ENCODE results near the gene SPECC1L.
"Not testable (repeated sequence)": the region's sequence is repeated elsewhere in the genome, so short reads cannot be mapped to it uniquely, and the experiment has no call there.

Gene SPECC1L, protein sequence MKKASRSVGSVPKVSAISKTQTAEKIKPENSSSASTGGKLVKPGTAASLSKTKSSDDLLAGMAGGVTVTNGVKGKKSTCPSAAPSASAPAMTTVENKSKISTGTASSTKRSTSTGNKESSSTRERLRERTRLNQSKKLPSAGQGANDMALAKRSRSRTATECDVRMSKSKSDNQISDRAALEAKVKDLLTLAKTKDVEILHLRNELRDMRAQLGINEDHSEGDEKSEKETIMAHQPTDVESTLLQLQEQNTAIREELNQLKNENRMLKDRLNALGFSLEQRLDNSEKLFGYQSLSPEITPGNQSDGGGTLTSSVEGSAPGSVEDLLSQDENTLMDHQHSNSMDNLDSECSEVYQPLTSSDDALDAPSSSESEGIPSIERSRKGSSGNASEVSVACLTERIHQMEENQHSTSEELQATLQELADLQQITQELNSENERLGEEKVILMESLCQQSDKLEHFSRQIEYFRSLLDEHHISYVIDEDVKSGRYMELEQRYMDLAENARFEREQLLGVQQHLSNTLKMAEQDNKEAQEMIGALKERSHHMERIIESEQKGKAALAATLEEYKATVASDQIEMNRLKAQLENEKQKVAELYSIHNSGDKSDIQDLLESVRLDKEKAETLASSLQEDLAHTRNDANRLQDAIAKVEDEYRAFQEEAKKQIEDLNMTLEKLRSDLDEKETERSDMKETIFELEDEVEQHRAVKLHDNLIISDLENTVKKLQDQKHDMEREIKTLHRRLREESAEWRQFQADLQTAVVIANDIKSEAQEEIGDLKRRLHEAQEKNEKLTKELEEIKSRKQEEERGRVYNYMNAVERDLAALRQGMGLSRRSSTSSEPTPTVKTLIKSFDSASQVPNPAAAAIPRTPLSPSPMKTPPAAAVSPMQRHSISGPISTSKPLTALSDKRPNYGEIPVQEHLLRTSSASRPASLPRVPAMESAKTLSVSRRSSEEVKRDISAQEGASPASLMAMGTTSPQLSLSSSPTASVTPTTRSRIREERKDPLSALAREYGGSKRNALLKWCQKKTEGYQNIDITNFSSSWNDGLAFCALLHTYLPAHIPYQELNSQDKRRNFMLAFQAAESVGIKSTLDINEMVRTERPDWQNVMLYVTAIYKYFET

GRCh38 chr22:24270556-24271385 is at the start of gene SPECC1L:
SPECC1L (plus strand) TSS chr22:24270831; CDS start chr22:24302232, 31,401 bp downstream.
- in situ Hi-C loops (cut with HindIII; ENCODE audit: low sequenced_read_pairs) = no loop called here

GRCh38 chr22:24224468-24224867 is 46.2 kb upstream of the SPECC1L start:
- in situ Hi-C loops (cut with HindIII; ENCODE audit: low sequenced_read_pairs) = no loop called here

DNA sequence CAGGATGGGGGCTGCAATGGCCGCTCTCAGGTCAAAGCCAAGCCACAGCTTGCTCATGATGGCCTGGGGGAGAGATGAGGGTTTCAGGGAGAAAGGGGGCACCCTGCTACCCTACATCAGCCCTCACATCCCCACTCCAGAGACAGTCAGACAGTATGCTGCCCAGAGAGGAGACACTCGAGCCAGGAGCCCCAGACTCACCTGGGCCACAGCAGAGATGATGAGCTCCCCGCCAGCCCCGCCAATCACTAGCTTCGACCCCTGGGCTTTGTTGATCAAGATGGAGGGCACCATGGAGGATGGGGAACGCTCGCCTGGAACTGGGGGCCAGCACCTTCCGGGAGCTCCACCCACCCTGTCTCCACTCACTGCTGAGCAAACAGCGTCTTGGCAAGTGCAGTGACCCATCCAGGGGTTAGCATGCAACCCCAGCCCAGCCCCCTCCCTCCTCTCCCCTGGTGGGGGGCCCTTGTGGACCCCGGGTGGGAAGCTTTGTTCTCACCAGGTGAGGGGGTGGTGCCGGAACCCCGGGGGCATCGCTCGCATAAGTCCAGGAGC is 45.5 kb upstream of the SPECC1L start:
- in situ Hi-C loops (cut with HindIII; ENCODE audit: low sequenced_read_pairs) = no loop called here

DNA sequence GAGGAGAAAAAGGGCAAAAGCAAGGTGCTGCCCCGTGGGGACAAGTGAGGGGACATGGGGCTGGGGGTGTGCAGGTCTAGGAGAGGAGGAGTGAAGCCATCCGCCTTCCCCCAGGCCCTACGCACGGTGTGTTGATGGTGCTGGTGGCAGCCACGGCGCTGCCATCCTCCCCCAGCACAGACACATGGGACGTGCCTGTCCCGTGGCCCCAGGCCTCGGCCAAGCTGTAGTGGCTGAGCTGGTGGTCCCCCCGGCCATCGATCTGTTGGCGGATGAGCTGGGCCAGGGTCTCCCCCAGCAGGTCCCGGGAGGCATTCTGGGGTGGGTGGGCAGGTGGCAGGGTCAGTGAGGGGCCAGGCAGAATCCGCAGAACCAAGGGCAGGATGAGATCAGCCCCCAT is 44.7 kb upstream of the SPECC1L start:
- in situ Hi-C loops (cut with HindIII; ENCODE audit: low sequenced_read_pairs) = no loop called here

DNA sequence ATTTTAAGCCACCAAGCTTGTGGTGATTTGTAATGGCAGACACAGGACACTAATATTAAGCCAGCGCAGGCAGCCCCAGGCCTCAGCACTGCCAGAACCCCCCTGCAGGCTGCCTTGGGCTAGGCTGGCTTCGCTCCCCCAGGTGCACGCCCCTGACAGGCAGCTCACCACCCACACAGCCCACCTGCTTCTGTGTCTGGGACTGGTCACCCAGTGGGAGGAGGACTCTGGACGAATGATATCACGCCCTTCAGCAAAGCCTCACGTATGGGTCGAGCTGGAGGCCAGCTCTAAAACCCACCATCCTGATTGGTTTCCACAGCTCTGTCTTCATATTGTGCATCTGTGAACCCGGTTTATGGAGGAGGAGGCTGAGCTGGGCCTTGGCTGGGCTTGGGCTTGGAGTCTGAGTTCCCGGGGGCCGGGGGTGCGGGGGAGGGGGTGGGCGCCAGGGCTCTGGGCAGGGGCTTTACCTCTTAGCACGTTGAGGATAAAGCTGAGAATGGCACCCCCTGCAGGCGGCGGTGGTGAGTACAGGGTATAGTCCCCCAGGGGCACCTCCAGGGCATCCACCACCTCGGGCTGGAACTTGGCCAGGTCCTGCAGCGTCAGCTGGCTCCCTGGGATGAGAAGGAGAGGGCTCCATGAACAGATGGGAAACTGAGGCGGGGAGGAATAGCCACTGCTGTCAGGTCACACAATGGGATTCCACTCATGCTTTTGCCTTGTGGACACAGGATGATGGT is 39.5 kb upstream of the SPECC1L start:
- in situ Hi-C loops (cut with HindIII; ENCODE audit: low sequenced_read_pairs) = no loop called here

DNA sequence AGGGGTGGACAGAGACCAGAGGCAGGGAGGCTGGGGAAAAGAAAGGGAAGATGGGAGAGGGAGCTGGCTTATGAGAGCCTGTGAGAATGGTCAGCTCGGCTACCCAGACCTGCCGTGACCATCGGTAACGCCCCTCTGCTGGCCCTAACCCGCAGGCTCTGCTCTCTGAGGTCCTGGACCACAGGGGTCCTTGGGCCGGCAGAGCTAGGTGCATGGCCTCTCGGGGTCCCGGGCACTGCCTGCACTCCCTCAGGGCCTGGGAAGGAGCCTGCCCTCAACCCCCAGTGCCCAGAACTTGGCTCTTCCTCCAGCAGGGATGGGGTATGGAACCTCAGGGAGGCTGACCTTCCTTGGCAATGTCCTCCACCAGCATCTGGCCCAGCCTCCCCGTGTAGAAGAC is 38.9 kb upstream of the SPECC1L start:
- in situ Hi-C loops (cut with HindIII; ENCODE audit: low sequenced_read_pairs) = no loop called here

DNA sequence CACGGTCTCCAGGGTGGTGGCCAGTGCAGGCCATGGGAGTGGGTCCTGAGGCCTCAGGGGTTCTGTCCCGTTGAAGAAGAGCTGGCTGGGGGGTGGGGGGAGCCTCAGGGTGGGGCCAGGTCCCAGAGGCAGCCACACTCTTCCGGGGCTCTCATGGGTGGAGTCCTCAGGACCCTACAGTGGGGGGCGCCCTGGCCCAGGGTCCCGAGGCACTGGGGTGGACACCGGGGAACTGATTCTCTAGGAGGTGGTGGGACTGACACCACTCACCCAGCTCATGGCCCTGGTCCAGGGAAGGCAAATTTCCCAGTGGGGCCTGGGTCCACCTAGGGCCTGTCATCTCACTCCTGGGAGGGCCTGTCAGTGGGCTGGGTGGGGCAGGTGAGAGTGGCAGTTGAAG is 38.5 kb upstream of the SPECC1L start:
- in situ Hi-C loops (cut with HindIII; ENCODE audit: low sequenced_read_pairs) = no loop called here

- in situ Hi-C loops (cut with HindIII; ENCODE audit: low sequenced_read_pairs) = no loop called here
These were observed 37.9 kb upstream of the SPECC1L start for GRCh38 chr22:24232725-24233124.

- in situ Hi-C loops (cut with HindIII; ENCODE audit: low sequenced_read_pairs) = no loop called here
These were observed 37.4 kb upstream of the SPECC1L start for GRCh38 chr22:24233235-24233634.

GRCh38 chr22:24233816-24234215 is 36.8 kb upstream of the SPECC1L start:
- in situ Hi-C loops (cut with HindIII; ENCODE audit: low sequenced_read_pairs) = no loop called here

GRCh38 chr22:24235315-24235714 is 35.3 kb upstream of the SPECC1L start:
- in situ Hi-C loops (cut with HindIII; ENCODE audit: low sequenced_read_pairs) = no loop called here

DNA sequence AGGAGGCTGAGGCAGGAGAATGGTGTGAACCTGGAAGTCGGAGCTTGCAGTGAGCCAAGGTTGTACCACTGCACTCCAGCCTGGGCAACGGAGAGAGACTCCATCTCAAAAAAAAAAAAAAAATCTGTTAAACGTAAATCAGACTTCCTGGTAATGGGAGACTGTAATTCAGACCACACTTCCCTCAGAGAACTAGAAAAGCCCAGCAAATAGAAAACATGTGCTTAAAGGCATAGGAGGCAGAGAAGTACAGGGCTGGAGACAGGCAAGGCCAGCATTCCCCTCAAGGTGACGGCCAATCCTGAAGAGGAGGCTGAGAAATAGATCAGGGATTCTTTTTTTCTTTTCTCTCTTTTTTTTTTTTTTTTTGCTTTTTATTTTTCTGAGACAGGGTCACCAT is 34.0 kb upstream of the SPECC1L start:
- in situ Hi-C loops (cut with HindIII; ENCODE audit: low sequenced_read_pairs) = no loop called here

DNA sequence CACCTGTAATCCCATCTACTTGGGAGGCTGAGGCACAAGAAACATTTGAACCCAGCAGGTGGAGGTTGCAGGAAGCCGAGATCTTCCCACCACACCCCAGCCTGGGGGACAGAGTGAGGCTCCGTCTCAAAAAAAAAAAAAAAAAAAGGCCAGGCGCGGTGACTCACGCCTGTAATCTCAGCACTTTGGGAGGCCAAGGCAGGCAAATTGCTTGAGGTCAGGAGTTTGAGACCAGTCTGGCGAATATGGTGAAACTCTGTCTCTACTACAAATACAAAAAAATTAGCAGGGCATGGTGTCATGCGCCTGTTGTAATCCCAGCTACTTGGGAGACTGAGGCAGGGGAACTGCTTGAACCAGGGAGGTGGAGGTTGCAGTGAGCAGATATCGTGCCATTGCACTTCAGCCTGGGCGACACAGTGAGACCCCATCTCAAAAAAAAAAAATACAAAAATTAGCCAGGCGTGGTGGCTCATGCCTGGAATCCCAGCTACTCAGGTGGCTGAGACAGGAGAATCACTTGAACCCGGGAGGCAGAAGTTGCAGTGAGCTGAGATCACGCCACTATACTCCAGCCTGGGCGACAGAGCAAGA is 32.4 kb upstream of the SPECC1L start:
- in situ Hi-C loops (cut with HindIII; ENCODE audit: low sequenced_read_pairs) = not testable (repeated sequence)

DNA sequence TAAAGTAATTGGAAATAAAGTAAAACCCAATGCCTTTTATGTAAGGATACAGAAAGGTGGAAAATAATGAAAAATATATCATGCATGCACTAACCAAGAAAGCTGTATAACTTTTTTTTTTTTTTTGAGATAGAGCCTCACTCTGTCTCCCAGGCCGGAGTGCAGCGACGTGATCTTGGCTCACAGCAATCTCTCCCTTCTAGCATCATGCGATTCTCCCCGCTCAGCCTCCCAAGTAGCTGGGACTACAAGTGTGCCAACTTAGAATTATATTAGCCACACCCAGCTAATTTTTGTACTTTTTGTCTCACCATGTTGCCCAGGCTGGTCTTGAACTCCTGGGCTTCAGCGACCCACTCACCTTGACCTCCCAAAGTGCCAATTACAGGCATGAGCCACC is 30.2 kb upstream of the SPECC1L start:
- in situ Hi-C loops (cut with HindIII; ENCODE audit: low sequenced_read_pairs) = no loop called here

DNA sequence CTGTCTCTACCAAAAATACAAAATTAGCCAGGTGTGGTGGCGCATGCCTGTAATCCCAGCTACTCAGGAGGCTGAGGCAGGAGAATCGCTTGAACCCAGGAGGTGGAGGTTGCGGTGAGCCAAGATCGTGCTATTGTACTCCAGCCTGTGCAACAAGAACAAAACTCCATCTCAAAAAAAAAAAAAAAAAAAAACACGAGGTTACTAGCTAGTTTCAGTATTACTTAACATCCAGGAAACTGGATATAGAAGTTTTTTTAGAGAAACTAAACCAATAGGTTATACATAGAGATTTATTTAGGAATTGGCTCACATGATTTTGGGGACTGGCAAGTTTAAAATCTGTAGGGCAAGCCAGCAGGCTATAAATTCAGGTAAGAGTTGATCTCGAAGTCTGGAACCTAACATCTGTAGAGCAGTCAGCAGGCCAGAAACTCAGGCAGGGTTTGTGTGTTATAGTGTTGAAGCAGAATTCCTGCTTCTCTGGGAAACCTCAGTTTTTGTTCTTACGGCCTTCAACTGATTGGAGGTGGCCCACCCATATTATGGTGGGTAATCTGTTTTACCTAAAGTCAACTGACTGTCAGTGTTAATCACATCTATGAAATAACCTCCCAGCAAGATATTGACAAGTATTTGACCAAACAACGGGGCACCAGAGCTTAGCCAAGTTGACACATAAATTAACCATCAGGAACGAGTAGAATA is 29.5 kb upstream of the SPECC1L start:
- in situ Hi-C loops (cut with HindIII; ENCODE audit: low sequenced_read_pairs) = not testable (repeated sequence)

- in situ Hi-C loops (cut with HindIII; ENCODE audit: low sequenced_read_pairs) = not testable (repeated sequence)
These were observed 27.2 kb upstream of the SPECC1L start for GRCh38 chr22:24243417-24243816.

DNA sequence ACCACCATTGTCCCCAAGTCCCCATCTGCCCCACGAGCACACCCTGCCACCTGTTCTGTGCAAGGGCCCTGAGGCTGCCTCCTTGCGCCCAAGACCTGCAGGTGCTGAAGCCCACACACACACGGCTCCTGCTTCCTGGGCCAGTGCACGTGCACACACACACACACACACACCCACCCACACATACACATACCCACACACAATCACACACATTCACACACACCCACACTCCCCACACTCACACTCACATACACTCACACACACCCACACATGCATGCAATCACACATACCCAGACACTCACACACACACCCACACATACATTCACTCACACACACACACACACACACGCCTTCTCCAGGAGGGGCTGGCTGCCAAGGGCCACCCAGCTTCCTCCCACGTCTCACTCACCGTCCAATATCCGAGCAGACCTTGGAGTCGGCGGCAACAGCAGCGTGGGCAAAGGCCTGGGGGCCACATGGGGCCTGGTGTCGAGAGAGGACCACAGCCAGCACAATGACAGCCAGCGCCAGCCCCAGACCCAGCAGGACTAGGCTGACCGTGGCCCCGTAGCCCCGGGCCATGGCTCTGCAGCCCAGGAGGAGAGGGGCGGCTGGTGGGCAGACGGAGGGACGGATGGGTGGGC is 26.4 kb upstream of the SPECC1L start:
- in situ Hi-C loops (cut with HindIII; ENCODE audit: low sequenced_read_pairs) = no loop called here

- in situ Hi-C loops (cut with HindIII; ENCODE audit: low sequenced_read_pairs) = not testable (repeated sequence)
These were observed 25.6 kb upstream of the SPECC1L start, which contains the start of gene GGT5 for GRCh38 chr22:24245030-24245431. GGT5 (minus strand) TSS chr22:24245082; CDS start chr22:24244725, 357 bp downstream.

Data from DLD1 (cell line).